Central memory CD8-positive, alpha-beta T cell (primary cell): ENCODE measurements around the gene C4orf51.
"Not testable (repeated sequence)": the region's sequence is repeated elsewhere in the genome, so short reads cannot be mapped to it uniquely, and the experiment has no call there.

Experiments
- ATAC-seq: fragments of 150-1000 bp; cut with Tn5 transposase; replicated peaks from 2 replicates; pipeline ENCODE4 v1.10.0; 2022; ENCODE audit warnings: mild to moderate bottlenecking, moderate FRiP score, moderate number of reproducible peaks; ENCODE audit not compliant: poor library complexity, severe bottlenecking; ENCODE audit errors: extremely low read depth
- DNase-seq, 2 donors: peaks; one replicate each; pipeline ENCODE4 v3.0.0; 2021; ENCODE audit warnings: low spot score in 2 of 2
- H3K27ac Mint-ChIP-seq: one replicate; pipeline ENCODE4 v1.8.0; 2022; ENCODE audit warnings: low read depth, mild to moderate bottlenecking, moderate library complexity, mixed read lengths
- H3K27me3 Mint-ChIP-seq: one replicate; pipeline ENCODE4 v1.8.0; 2022; ENCODE audit warnings: mixed read lengths
- H3K36me3 Mint-ChIP-seq: one replicate; pipeline ENCODE4 v1.8.0; 2022; ENCODE audit warnings: mild to moderate bottlenecking, moderate library complexity, mixed read lengths; ENCODE audit not compliant: insufficient read depth
- H3K4me1 Mint-ChIP-seq: one replicate; pipeline ENCODE4 v1.8.0; 2022; ENCODE audit warnings: mixed read lengths
- H3K4me3 Mint-ChIP-seq: one replicate; pipeline ENCODE4 v1.8.0; 2022; ENCODE audit warnings: mild to moderate bottlenecking, moderate library complexity, mixed read lengths
- H3K9me3 Mint-ChIP-seq: one replicate; pipeline ENCODE4 v1.8.0; 2022; ENCODE audit warnings: mixed read lengths

The C4orf51 gene

DNA sequence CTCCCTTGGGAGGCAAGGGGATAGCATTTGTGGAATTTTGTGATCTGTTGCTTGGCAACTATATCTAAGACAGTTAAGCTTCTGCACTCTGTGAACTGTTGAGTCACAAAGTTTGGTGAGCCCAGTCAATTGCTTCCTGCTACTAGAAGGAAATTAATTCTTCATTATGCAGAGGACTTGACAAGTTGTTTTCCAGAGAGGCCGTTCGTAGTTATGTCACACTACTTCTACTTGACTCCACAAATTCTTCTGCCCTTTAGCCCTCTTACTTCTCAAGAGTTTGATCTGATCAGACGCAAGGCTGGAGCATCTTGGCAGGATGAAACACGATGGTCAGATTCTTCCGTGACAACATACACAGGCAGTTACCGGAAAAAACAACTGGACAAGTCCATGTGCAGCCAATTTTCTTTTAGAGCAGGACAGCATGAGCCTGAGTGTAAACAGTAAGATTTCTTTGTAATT lies at the start of gene C4orf51:
Gene C4orf51, plus strand, starts transcription at position 156 of the 465 bp plus-strand sequence. Its CDS starts 58 bp downstream, at position 214.
- peaks cover 48% of the 10 kb centered on the region for H3K27me3 Mint-ChIP-seq
- H3K36me3 Mint-ChIP-seq: no peaks in the 10 kb centered on the region
- H3K27ac Mint-ChIP-seq: no peak within 1 kb of the TSS
- peaks cover 6% of the 10 kb centered on the region for H3K9me3 Mint-ChIP-seq
- no peak for DNase-seq
- ATAC-seq: no peak
- H3K4me1 Mint-ChIP-seq: no peaks in the 10 kb centered on the region
- H3K4me3 Mint-ChIP-seq: no peak within 1 kb of the TSS

DNA sequence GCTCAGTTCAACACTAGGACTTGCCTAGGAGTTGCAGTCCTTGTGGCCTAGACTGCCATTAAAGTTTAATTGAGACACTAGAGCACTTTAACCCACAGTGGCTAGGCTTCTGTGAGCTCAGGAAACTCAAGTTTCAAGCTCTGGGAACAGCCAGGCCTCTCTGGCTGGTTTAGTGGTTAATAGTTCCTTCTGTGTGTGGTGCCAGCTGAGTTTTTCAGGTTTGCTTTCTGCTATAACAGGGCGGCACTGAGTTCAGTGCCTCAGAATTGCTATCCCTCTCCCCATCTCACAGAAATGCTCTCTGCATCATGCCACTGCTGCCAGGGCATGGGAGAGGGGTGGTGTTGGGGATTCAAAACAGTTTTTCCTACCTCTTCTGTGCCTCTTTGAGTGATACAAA lies 44.8 kb upstream of the C4orf51 start:
- ATAC-seq (no peak), DNase-seq (no peak)
- Mint-ChIP-seq H3K4me1 (peaks cover 24% of the 10 kb centered on the region), H3K4me3 (no peak overlapping the region), H3K36me3 (peaks cover 16% of the 10 kb centered on the region), H3K9me3 (no peaks in the 10 kb centered on the region), H3K27ac (no peak overlapping the region), H3K27me3 (no peaks in the 10 kb centered on the region)

DNA sequence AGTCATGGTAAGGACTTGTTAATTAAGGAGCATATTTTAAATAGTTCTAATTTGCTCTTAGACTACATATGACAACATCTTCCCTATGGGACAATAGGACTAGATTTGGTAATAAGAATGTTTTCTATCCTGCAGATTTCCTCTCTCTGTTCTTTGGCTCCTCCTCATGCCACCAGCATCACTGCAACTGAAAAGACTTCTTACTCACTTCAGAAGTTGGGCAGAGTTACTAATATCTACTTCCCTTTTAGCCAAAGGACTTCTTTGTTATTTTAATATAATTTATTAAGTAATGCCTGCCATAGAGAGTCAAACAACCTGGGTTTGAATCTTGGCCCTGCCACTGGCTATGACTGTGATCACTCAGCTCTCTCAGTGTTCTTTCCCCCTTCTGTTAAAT lies 44.3 kb upstream of the C4orf51 start:
- no peak overlapping the region for H3K27ac Mint-ChIP-seq
- peaks cover 21% of the 10 kb centered on the region for H3K36me3 Mint-ChIP-seq
- no peaks in the 10 kb centered on the region for H3K27me3 Mint-ChIP-seq
- no peak for DNase-seq
- no peak for ATAC-seq
- H3K4me3 Mint-ChIP-seq: no peak overlapping the region
- H3K9me3 Mint-ChIP-seq: no peaks in the 10 kb centered on the region
- peaks cover 22% of the 10 kb centered on the region for H3K4me1 Mint-ChIP-seq

DNA sequence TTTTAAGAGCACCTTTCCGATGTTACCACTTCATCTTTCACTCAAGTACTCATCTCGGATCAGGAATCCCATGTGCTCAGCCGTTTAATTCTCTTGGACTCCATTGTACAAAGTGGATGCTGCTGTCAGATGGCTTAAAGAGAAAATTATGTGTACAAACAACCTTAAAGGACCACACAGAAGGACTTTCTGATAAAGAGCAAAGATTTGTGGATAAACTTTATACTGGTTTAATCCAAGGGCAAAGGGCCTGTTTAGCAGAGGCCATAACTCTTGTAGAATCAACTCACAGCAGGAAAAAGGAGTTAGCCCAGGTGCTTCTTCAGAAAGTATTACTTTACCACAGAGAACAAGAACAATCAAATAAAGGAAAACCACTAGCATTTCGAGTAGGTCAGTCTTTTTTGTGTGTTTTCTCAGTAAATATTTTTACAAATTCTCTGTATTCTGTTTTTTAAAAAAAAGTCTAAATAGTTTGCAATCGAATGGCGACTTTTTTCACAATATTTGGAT lies 40.7 kb upstream of the C4orf51 start:
- no peaks in the 10 kb centered on the region for H3K9me3 Mint-ChIP-seq
- no peak overlapping the region for H3K27ac Mint-ChIP-seq
- no peak overlapping the region for H3K4me3 Mint-ChIP-seq
- H3K27me3 Mint-ChIP-seq: no peaks in the 10 kb centered on the region
- no peak for ATAC-seq
- DNase-seq: no peak
- H3K4me1 Mint-ChIP-seq: no peaks in the 10 kb centered on the region
- H3K36me3 Mint-ChIP-seq: peaks cover 26% of the 10 kb centered on the region

DNA sequence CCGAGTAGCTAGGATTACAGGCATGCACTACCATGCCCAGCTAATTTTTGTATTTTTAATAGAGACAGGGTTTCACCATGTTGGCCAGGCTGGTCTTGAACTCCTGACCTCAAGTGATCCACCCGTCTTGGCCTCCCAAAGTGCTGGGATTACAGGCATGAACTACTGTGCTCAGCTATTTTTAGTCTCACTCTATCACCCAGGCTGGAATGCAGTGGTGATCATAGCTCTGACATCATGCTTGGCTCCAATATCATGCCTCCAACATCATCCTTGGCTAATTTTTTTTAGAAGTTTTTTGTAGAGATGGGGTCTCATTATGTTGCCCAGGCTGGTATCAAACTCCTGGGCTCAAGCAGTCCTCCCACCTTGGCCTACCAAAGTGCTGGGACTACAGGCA lies 39.7 kb upstream of the C4orf51 start:
- not testable (repeated sequence) for H3K27me3 Mint-ChIP-seq, ATAC-seq, H3K4me1 Mint-ChIP-seq, H3K4me3 Mint-ChIP-seq, H3K9me3 Mint-ChIP-seq, DNase-seq, H3K27ac Mint-ChIP-seq
- peaks cover 26% of the 10 kb centered on the region for H3K36me3 Mint-ChIP-seq

DNA sequence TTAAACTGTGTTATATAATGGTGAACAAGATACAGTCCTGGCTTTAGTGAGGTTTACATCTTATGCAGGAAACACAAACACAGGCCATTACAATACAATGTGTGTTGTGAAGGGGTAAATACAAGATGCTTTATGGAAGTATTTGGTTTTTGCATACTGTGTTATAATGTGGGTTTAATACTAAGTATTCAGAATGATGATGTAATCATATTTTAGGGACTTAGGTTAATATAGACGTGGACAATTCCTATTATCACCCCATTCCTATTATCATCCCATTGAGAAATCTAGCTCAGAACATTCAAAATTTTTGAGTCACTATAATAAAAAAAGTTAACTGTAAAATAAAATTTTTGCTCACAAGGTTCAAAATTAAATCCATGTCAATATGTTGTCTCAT lies 36.7 kb upstream of the C4orf51 start:
- Mint-ChIP-seq H3K27ac (no peak overlapping the region), H3K9me3 (no peaks in the 10 kb centered on the region), H3K36me3 (peaks cover 27% of the 10 kb centered on the region), H3K4me1 (no peaks in the 10 kb centered on the region), H3K4me3 (no peak overlapping the region), H3K27me3 (no peaks in the 10 kb centered on the region)
- ATAC-seq: no peak
- no peak for DNase-seq

DNA sequence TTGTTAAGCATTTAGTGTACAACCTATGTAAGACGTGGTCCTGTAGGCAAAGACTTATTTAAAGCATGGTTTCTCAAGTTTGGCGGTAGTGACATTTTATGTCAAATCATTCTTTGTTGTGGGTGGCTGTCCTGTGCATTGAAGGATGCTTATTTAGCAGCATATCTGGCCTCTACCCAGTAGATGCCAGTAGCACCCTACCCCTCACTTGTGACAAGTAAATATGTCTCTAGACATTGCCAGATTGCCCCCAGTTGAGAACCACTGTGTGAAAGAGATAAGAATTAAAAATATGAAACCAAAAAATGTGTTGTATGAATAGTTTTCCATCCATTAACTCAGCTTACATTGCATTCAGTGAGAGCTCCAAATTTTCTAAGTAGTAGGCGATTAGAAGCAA lies 35.2 kb upstream of the C4orf51 start:
- no peaks in the 10 kb centered on the region for H3K4me1 Mint-ChIP-seq
- no peak for DNase-seq
- no peak overlapping the region for H3K27ac Mint-ChIP-seq
- ATAC-seq: no peak
- H3K4me3 Mint-ChIP-seq: no peak overlapping the region
- no peaks in the 10 kb centered on the region for H3K27me3 Mint-ChIP-seq
- H3K9me3 Mint-ChIP-seq: no peaks in the 10 kb centered on the region
- peaks cover 21% of the 10 kb centered on the region for H3K36me3 Mint-ChIP-seq

DNA sequence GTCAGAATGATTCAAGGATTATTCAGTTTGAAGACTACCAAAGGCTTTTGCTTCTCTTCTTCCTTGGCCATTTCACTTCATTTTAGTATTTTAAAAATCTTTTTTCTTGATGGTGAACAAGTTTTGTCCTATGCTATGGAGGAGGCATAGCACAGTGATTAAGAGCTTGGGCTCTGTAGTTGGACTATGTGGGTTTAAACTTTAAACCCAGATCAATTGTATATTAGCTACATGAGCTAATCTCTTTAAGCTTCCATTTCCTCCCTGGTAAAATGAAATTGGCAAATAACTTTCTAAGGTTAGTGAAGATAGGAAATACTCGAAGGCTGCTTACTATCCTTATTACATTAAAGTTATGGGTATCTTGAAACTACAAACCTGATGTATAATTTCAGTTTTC lies 23.8 kb upstream of the C4orf51 start:
- Mint-ChIP-seq H3K9me3 (no peaks in the 10 kb centered on the region), H3K4me3 (no peak overlapping the region), H3K27ac (no peak overlapping the region), H3K36me3 (peaks cover 15% of the 10 kb centered on the region), H3K27me3 (no peaks in the 10 kb centered on the region), H3K4me1 (no peaks in the 10 kb centered on the region)
- no peak for ATAC-seq
- DNase-seq: no peak

DNA sequence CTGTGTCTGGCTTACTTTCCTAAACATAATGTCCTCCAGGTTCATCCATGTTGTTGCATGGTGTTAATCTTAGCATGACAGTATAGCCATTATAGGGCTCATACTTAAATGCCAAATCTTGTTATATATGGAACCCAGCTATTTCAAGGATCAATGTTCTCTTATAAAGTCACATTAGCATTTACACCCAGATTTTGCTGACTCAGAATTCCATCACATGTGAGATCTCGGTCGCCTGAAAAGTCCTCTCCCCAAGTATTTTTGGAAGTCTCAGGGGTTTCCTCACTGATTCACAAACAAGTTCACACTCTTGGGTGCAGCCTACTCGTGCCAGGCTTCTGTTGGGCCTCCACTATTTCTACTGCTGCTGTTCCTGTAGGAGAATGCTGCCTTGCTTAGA lies 19.9 kb upstream of the C4orf51 start:
- DNase-seq (no peak), ATAC-seq (no peak)
- Mint-ChIP-seq H3K27me3 (no peaks in the 10 kb centered on the region), H3K27ac (no peak overlapping the region), H3K4me1 (no peaks in the 10 kb centered on the region), H3K36me3 (peaks cover 5% of the 10 kb centered on the region), H3K4me3 (no peak overlapping the region), H3K9me3 (peaks cover 9% of the 10 kb centered on the region)

DNA sequence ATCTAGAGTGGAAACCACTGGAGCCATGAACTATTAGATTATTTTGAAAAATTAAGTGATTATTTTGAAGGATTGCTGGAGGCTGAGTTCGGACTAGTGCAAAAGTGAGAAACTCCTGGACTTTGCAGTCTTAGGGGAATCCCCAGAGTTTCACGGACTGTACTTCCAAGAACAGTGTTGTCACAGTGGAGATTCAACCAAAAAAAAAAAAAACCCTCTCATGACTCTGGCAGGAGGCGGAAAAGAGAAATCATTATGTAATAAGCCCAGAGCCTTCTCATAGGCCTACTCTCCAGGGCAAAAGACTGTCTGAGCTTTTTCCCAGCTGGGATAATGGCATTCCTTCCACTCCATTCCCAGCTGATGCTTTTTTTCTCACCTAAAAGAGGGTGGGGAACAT lies 16.8 kb upstream of the C4orf51 start:
- no peak overlapping the region for H3K4me3 Mint-ChIP-seq
- no peaks in the 10 kb centered on the region for H3K27me3 Mint-ChIP-seq
- no peak overlapping the region for H3K27ac Mint-ChIP-seq
- H3K9me3 Mint-ChIP-seq: peaks cover 9% of the 10 kb centered on the region
- no peaks in the 10 kb centered on the region for H3K4me1 Mint-ChIP-seq
- peaks cover 2% of the 10 kb centered on the region for H3K36me3 Mint-ChIP-seq
- DNase-seq: no peak
- ATAC-seq: no peak

DNA sequence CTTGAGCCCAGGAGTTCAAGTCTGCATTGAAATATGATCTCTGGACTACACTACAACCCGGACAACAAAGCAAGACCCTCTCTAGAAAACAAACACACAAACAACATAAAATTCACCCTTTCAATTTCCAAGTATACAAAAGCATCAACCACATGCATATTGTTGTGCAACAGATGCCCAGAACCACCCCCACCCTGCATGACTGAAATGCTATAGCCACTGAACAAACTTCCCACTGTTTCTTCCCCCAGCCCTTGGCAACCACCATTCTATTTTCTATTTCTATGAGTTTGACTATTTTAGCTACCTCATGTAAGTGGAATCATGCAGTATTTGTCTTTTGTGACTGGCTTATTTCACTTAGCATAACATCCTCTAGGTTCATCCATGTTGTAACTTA lies 14.2 kb upstream of the C4orf51 start:
- DNase-seq (no peak), ATAC-seq (no peak)
- H3K27ac Mint-ChIP-seq: no peak overlapping the region
- H3K4me1 Mint-ChIP-seq: no peaks in the 10 kb centered on the region
- no peak overlapping the region for H3K4me3 Mint-ChIP-seq
- H3K36me3 Mint-ChIP-seq: no peaks in the 10 kb centered on the region
- H3K27me3 Mint-ChIP-seq: no peaks in the 10 kb centered on the region
- peaks cover 9% of the 10 kb centered on the region for H3K9me3 Mint-ChIP-seq

DNA sequence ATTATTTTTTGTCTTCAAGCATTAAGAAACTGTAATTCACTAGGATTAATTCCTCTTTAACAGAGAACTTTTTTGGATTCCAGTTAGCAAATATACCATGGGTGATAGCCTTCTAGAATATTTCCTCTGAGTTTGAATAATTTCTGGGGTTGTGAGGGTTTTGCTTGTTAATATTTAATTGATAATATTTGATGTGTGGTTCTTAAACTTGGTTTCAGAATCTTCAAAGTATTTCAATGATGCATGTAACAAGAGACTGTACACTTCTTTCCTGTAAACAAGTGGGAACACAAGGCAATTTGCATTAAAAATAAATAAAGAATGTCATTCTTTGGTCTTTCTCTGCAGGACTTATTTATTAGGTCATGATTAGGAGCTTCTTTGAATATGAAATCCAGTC lies 9.5 kb upstream of the C4orf51 start:
- H3K27ac Mint-ChIP-seq: no peak overlapping the region
- H3K9me3 Mint-ChIP-seq: no peaks in the 10 kb centered on the region
- no peaks in the 10 kb centered on the region for H3K27me3 Mint-ChIP-seq
- H3K36me3 Mint-ChIP-seq: no peaks in the 10 kb centered on the region
- ATAC-seq: no peak
- DNase-seq: no peak
- no peak overlapping the region for H3K4me3 Mint-ChIP-seq
- H3K4me1 Mint-ChIP-seq: no peaks in the 10 kb centered on the region

DNA sequence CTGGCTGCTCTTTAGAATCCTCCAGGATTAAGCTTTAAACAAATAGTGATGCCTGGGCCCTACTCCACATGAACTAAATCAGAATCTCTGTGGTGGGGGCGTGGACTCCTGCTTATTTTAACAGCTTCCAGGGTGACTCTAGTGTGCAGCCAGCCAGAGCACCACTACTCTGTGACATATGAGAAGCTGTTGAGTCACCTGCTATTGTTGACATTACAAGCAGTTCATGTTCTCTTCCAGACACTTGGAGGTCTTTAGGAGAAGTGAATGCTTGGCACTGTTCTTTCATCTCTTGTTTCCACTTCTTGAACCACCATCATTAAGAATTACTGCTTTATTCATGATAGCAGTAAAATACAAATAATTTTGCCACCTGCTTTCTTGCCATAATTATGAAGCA lies 426 bp upstream of the C4orf51 start:
- Mint-ChIP-seq H3K4me1 (no peaks in the 10 kb centered on the region), H3K27ac (no peak overlapping the region), H3K27me3 (peaks cover 43% of the 10 kb centered on the region), H3K36me3 (no peaks in the 10 kb centered on the region), H3K9me3 (peaks cover 6% of the 10 kb centered on the region), H3K4me3 (no peak overlapping the region)
- DNase-seq (no peak), ATAC-seq (no peak)

DNA sequence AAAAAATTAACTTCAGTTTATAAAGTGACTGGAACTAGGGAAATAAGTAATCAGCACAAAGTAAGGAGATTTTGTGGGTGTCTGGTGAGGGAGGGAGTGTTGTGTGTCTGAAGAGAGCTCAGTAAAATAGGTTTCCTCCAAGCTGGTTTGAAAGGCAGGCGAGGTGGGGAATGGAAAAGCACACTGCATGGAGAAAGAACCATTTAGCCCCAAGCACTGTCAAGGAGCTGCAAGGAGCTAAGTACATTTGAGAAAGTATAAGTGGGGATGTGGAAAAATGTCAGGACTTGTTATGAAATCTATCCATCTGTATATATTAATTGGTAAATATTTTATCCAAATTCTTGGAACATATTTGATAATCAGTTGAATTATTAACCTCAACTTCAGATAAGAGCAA lies 956 bp downstream of the C4orf51 start:
- Mint-ChIP-seq H3K27me3 (peaks cover 52% of the 10 kb centered on the region), H3K4me1 (no peaks in the 10 kb centered on the region), H3K4me3 (no peak overlapping the region), H3K27ac (no peak overlapping the region), H3K36me3 (peaks cover 1% of the 10 kb centered on the region), H3K9me3 (peaks cover 6% of the 10 kb centered on the region)
- DNase-seq (no peak), ATAC-seq (no peak)
